HepG2 (cell line): ENCODE data around the gene HIGD1A. TPM values are rescaled to one million over a fixed set of nuclear protein-coding genes. Genes with fewer than 3 reads are reported as not detected.

Experiments
- ELF4 ChIP-seq: sonication (generic); formaldehyde crosslinking; IDR thresholded peaks from 2 replicates; pipeline ENCODE4 v1.5.0; 2020; ENCODE audit warnings: missing genetic modification reagents, mild to moderate bottlenecking, moderate library complexity, borderline replicate concordance
- HDAC6 ChIP-seq: fragments of 200-600 bp; sonication (generic); IDR thresholded peaks from 2 replicates; pipeline ENCODE4 v1.7.0; 2017; ENCODE audit warnings: mild to moderate bottlenecking, antibody characterized with exemption, low read length, low read depth
- HMGXB4 ChIP-seq, 2 experiments: sonication (generic) in 1 of 2; formaldehyde crosslinking in 1 of 2; IDR thresholded peaks; 2 replicates each; pipeline versions ENCODE4 v1.4.0 to v1.6.1; 2018 to 2020; ENCODE audit warnings: missing genetic modification reagents in 2 of 2, borderline replicate concordance in 1 of 2, low read depth in 1 of 2, mild to moderate bottlenecking in 1 of 2, missing biosample characterization in 1 of 2
- KLF13 ChIP-seq: sonication (generic); formaldehyde crosslinking; IDR thresholded peaks from 2 replicates; pipeline ENCODE4 v1.4.0; 2020; ENCODE audit warnings: mild to moderate bottlenecking, missing genetic modification reagents
- MAFG ChIP-seq: sonication (generic); formaldehyde crosslinking; IDR thresholded peaks from 2 replicates; pipeline ENCODE4 v1.5.1; 2020; ENCODE audit warnings: mild to moderate bottlenecking, missing genetic modification reagents
- MAX ChIP-seq: IDR thresholded peaks from 2 replicates; pipeline ENCODE4 v1.6.1; 2012; ENCODE audit warnings: inconsistent platforms
- MED8 ChIP-seq: sonication (generic); formaldehyde crosslinking; IDR thresholded peaks from 2 replicates; pipeline ENCODE4 v1.8.1; 2023; ENCODE audit warnings: mild to moderate bottlenecking, missing genetic modification reagents; ENCODE audit not compliant: insufficient replicate concordance
- NFKB2 ChIP-seq: sonication (generic); formaldehyde crosslinking; IDR thresholded peaks from 2 replicates; pipeline ENCODE4 v1.4.0; 2020; ENCODE audit warnings: missing genetic modification reagents, borderline replicate concordance
- NR0B2 ChIP-seq: sonication (generic); formaldehyde crosslinking; IDR thresholded peaks from 2 replicates; pipeline ENCODE4 v1.4.0; 2020; ENCODE audit warnings: mild to moderate bottlenecking, missing genetic modification reagents
- SALL1 ChIP-seq: sonication (generic); formaldehyde crosslinking; IDR thresholded peaks from 2 replicates; pipeline ENCODE4 v1.8.0; 2022; ENCODE audit warnings: mild to moderate bottlenecking, missing genetic modification reagents
- SOX13 ChIP-seq, 3 experiments: fragments of 450-650 bp in 1 of 3; sonication (generic) in 1 of 3; formaldehyde crosslinking in 1 of 3; IDR thresholded peaks in 2 of 3; conservative IDR thresholded peaks in 1 of 3; 2 replicates each; pipeline versions ENCODE4 v1.5.0 to v1.6.1; 2016 to 2020; ENCODE audit warnings: antibody characterized with exemption in 1 of 3, mild to moderate bottlenecking in 1 of 3, missing compliant biosample characterization in 1 of 3, missing genetic modification reagents in 1 of 3, moderate library complexity in 1 of 3
- ZC3H13 ChIP-seq: sonication (generic); formaldehyde crosslinking; IDR thresholded peaks from 2 replicates; pipeline ENCODE4 v1.8.1; 2023; ENCODE audit warnings: mild to moderate bottlenecking, missing genetic modification reagents, moderate library complexity
- ZC3H4 ChIP-seq: sonication (generic); formaldehyde crosslinking; IDR thresholded peaks from 2 replicates; pipeline ENCODE4 v1.4.0; 2020; ENCODE audit warnings: missing genetic modification reagents, borderline replicate concordance
- ZFAT ChIP-seq: sonication (generic); formaldehyde crosslinking; conservative IDR thresholded peaks from 2 replicates; pipeline ENCODE4 v1.8.1; 2023; ENCODE audit warnings: missing genetic modification reagents, inconsistent platforms
- ZNF207 ChIP-seq: fragments of 450-650 bp; IDR thresholded peaks from 2 replicates; pipeline ENCODE4 v1.6.1; 2016; ENCODE audit warnings: antibody characterized with exemption, borderline replicate concordance
- ZNF280B ChIP-seq: sonication (generic); formaldehyde crosslinking; IDR thresholded peaks from 2 replicates; pipeline ENCODE4 v1.5.0; 2020; ENCODE audit warnings: missing genetic modification reagents, mild to moderate bottlenecking, borderline replicate concordance
- ZNF280D ChIP-seq: sonication (generic); formaldehyde crosslinking; IDR thresholded peaks from 2 replicates; pipeline ENCODE4 v1.5.1; 2020; ENCODE audit warnings: mild to moderate bottlenecking, missing genetic modification reagents
- ZNF382 ChIP-seq: sonication (generic); formaldehyde crosslinking; IDR thresholded peaks from 2 replicates; pipeline ENCODE4 v1.5.0; 2020; ENCODE audit warnings: missing genetic modification reagents, mild to moderate bottlenecking, borderline replicate concordance
- ZNF552 ChIP-seq: sonication (generic); formaldehyde crosslinking; IDR thresholded peaks from 2 replicates; pipeline ENCODE4 v1.9.0; 2022; ENCODE audit warnings: missing genetic modification reagents, mild to moderate bottlenecking, borderline replicate concordance
- polyA plus RNA-seq, 8 experiments: library from polyadenylated mRNA; depleted of rRNA in 3 of 8; stranded (reverse) in 7 of 8; unstranded in 1 of 8; fragments of >200 nt; fragmentation: Illumina TruSeq in 4 of 8; extraction: Trizol in 4 of 8; gene quantifications; 2 replicates each; pipeline versions ENCODE4 v1.2.1 to v1.2.3, GENCODE V29; 2011 to 2016; ENCODE audit warnings: low read depth in 4 of 8, missing spikeins in 1 of 8, mixed read lengths in 1 of 8; ENCODE audit not compliant: insufficient read depth in 1 of 8
- total RNA-seq, 5 experiments: library from RNA; depleted of rRNA; stranded (reverse); fragments of >200 nt; fragmentation: Illumina TruSeq; extraction: Trizol; gene quantifications; 2 replicates each; pipeline ENCODE4 v1.2.3, GENCODE V29; 2016; ENCODE audit warnings: low read depth in 1 of 5

HIGD1A gene
- total and polyA plus RNA-seq, 2 of the 13 experiments (the other 11 are each of a cell fraction or from before 2014, with no cell fraction given), result 222 to 253 TPM

GRCh38 chr3:42804106-42804830 lies at the start of gene HIGD1A (continued):
- TF ChIP-seq ZNF382 (CRISPR knock-in tag) (no peak), MAX (peak; percentile 64), NR0B2 (CRISPR knock-in tag) (peak; percentile 38; the same call in 1 of the 2 replicates), ZNF280D (CRISPR knock-in tag) (no peak), NFKB2 (no peak; the same call in 1 of the 2 replicates), SOX13 (IDR thresholded peaks at IDR 0.05) (0 out of 2 replicates have a peak, but pooled peaks have one; percentile 9), SOX13 (CRISPR knock-in tag; conservative IDR thresholded peaks at IDR 0.05 in 1 of 2, IDR thresholded peaks at IDR 0.05 in 1 of 2) (0 out of 4 replicates have a peak, but pooled peaks of 1 of the 2 experiments have one; percentile 78), HDAC6 (no peak), HMGXB4 (CRISPR knock-in tag; IDR thresholded peaks at IDR 0.05; ENCODE audit: borderline replicate concordance in 1 of 2, low read depth in 1 of 2) (peak; percentile 22 to 74; a peak in 3 of 4 replicates), ZFAT (CRISPR knock-in tag) (no peak), KLF13 (CRISPR knock-in tag) (no peak), ZC3H4 (CRISPR knock-in tag) (no peak), SALL1 (peak; percentile 80), ELF4 (CRISPR knock-in tag) (no peak), ZC3H13 (CRISPR knock-in tag) (peak; percentile 25), ZNF552 (no peak; the same call in 1 of the 2 replicates), MED8 (CRISPR knock-in tag) (no peak), ZNF280B (CRISPR knock-in tag) (0 out of 2 replicates have a peak, but pooled peaks have one; percentile 24), ZNF207 (no peak), MAFG (CRISPR knock-in tag) (no peak)
